Activated B cell treated with CpG ODN at 0.5 μM for 24 hours (primary cell): Measurements from ENCODE around the gene S100A6. TPM values are rescaled to one million over a fixed set of nuclear protein-coding genes. Genes with fewer than 3 reads are reported as not detected.

Experiments used
- ATAC-seq: fragments of 200-7000 bp; cut with Tn5 transposase; one replicate; pipeline ENCODE4 v1.10.0; 2021; ENCODE audit warnings: low read depth, mild to moderate bottlenecking, moderate library complexity
- CTCF ChIA-PET: fragments of 350-600 bp; sonication (Branson Sonifier 250); formaldehyde crosslinking; loops from one replicate; lab custom pipeline; 2021; ENCODE audit warnings: antibody characterized with exemption; lab: Charles Lee
- POLR2A ChIA-PET: fragments of 350-600 bp; sonication (Branson Sonifier 250); formaldehyde crosslinking; loops from one replicate; lab custom pipeline; 2021; ENCODE audit warnings: antibody characterized with exemption; lab: Charles Lee
- DNase-seq: peaks from one replicate; pipeline ENCODE4 v3.0.0; 2022
- H3K27ac Mint-ChIP-seq: one replicate; pipeline ENCODE4 v1.8.0; 2020; ENCODE audit warnings: mixed read lengths
- H3K27me3 Mint-ChIP-seq: one replicate; pipeline ENCODE4 v1.8.0; 2021; ENCODE audit warnings: mixed read lengths
- H3K36me3 Mint-ChIP-seq: one replicate; pipeline ENCODE4 v1.8.0; 2021; ENCODE audit warnings: low read depth, mixed read lengths
- H3K4me1 Mint-ChIP-seq: one replicate; pipeline ENCODE4 v1.8.0; 2021; ENCODE audit warnings: mixed read lengths
- H3K4me3 Mint-ChIP-seq: one replicate; pipeline ENCODE4 v1.8.0; 2020; ENCODE audit warnings: mild to moderate bottlenecking, mixed read lengths
- H3K9me3 Mint-ChIP-seq: one replicate; pipeline ENCODE4 v1.8.0; 2020; ENCODE audit warnings: mixed read lengths
- intact Hi-C: fragments of 100-400 bp; cut with micrococcal nuclease; formaldehyde crosslinking; loops from one replicate; pipeline ENCODE4 v1.15.1; 2024
- total RNA-seq: library from RNA; stranded (reverse); gene quantifications from 2 replicates; pipeline ENCODE4 v1.2.3, GENCODE V29; 2022
- TF ChIP-seq, protein P1 (sequence below): fragments of 200-600 bp; IDR thresholded peaks from one replicate; pipeline ENCODE4 v1.8.0; 2022; ENCODE audit warnings: antibody characterized with exemption, mild to moderate bottlenecking

Gene S100A6
- total RNA-seq, 1 donor from 2014 or later = 166 TPM

DNA sequence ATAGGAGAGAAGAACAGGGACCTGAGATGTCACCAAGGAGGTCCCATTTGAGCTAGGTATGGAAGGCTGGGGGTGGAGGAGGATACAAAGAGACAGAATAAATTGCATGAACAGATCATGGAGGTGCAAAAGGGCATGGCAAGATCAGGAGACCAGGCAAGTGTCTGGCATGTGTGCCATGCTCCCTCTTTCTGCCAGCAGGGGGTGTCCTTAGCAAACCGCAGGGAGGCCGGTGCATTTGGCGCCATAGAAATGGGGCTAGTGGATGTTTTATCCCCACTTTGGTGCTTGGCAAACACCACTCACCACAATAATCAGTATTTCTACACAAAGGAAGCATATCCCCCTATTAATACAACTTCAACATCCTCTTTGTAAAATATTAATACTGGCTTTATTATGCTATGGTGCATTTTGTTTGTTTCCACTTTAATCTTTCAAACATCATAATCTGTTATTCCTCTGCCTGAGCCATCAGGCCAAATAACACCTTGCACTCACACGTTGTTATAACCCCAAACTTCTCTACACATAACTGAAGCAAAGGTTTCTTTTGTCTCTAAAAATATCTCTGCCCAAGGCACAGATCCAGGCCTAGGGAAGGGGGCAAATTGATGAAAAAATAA lies 25.9 kb downstream of the S100A6 start:
- no peaks in the 10 kb centered on the region for H3K27me3 Mint-ChIP-seq
- TF ChIP-seq, protein P1, sequence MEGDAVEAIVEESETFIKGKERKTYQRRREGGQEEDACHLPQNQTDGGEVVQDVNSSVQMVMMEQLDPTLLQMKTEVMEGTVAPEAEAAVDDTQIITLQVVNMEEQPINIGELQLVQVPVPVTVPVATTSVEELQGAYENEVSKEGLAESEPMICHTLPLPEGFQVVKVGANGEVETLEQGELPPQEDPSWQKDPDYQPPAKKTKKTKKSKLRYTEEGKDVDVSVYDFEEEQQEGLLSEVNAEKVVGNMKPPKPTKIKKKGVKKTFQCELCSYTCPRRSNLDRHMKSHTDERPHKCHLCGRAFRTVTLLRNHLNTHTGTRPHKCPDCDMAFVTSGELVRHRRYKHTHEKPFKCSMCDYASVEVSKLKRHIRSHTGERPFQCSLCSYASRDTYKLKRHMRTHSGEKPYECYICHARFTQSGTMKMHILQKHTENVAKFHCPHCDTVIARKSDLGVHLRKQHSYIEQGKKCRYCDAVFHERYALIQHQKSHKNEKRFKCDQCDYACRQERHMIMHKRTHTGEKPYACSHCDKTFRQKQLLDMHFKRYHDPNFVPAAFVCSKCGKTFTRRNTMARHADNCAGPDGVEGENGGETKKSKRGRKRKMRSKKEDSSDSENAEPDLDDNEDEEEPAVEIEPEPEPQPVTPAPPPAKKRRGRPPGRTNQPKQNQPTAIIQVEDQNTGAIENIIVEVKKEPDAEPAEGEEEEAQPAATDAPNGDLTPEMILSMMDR = no peak
- peaks cover 4% of the 10 kb centered on the region for H3K4me1 Mint-ChIP-seq
- DNase-seq (peak; percentile 43), ATAC-seq (peak; percentile 63)
- ChIA-PET CTCF (interaction anchor here (0.6 to 6.3 kb wide), 19 partner anchors 8 to 886 kb away, joined by 3 to 113 read pairs (median 6); partner anchors contain the start of genes CHTOP, RAB13, S100A13 and S100A4), POLR2A (no interaction called here)
- H3K9me3 Mint-ChIP-seq = no peaks in the 10 kb centered on the region
- no peak overlapping the region for H3K4me3 Mint-ChIP-seq
- no peaks in the 10 kb centered on the region for H3K36me3 Mint-ChIP-seq
- intact Hi-C loops = loop anchor here (2.0 to 10.0 kb wide), 6 partner anchors 125 to 763 kb away; partner anchors contain the start of genes CHTOP, HAX1, ILF2 and RAB13
- no peak overlapping the region for H3K27ac Mint-ChIP-seq

- Mint-ChIP-seq H3K4me1 (peaks cover 4% of the 10 kb centered on the region), H3K27me3 (peaks cover 4% of the 10 kb centered on the region), H3K4me3 (no peak overlapping the region), H3K9me3 (no peaks in the 10 kb centered on the region), H3K27ac (no peak overlapping the region), H3K36me3 (no peaks in the 10 kb centered on the region)
- intact Hi-C loops = no loop called here
- ATAC-seq (no peak), DNase-seq (no peak)
- ChIA-PET POLR2A (no interaction called here), CTCF (interaction anchor here (3.1 to 6.3 kb wide), 3 partner anchors 25 to 61 kb away, joined by 22 to 113 read pairs (median 32); partner anchors contain the start of genes S100A4 and S100A6)
- TF ChIP-seq, protein P1 = no peak
Measured at GRCh38 chr1:153509036-153509435, 26.8 kb downstream of the S100A6 start.

DNA sequence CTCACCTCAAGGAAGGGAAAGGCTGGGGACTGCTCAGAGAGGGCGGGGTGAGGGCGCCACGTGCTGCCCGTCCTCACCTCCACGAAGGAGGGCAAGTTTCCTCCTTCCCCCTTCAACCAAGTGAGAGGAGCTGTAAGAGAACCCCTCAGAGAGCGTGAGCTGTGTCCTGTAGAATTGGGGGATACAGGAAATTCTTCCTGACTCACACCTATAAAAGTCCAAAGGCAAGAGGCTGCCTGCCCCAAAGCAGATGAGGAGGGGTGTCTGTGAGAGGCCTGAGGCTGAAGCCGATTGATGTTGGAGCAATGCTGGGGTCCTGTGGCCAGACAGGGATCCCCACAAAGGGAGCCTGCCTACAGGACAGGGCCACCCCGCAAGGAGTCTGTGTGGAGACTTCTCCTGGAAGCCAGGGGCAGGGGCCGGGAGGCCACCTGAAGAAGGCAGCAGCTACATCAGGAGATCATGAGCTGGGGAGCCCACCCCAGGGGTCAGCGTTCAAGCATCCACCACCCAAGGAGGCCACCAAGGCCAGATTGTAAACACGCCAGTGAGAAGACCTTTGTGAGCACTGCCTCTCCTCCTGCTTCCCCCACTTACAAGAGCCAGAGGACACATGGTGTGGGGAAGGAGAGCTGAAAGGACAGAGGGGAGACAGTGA lies 27.7 kb downstream of the S100A6 start:
- H3K36me3 Mint-ChIP-seq = no peaks in the 10 kb centered on the region
- DNase-seq = no peak
- ChIA-PET CTCF (interaction anchor here (6.3 kb wide), 1 partner anchor 62 kb away, joined by 113 read pairs; no protein-coding TSS in a partner anchor), POLR2A (no interaction called here)
- H3K27ac Mint-ChIP-seq = no peak overlapping the region
- TF ChIP-seq, protein P1 = no peak
- H3K9me3 Mint-ChIP-seq = no peaks in the 10 kb centered on the region
- H3K4me3 Mint-ChIP-seq = no peak overlapping the region
- peaks cover 4% of the 10 kb centered on the region for H3K27me3 Mint-ChIP-seq
- intact Hi-C loops = no loop called here
- H3K4me1 Mint-ChIP-seq = peaks cover 4% of the 10 kb centered on the region
- no peak for ATAC-seq

DNA sequence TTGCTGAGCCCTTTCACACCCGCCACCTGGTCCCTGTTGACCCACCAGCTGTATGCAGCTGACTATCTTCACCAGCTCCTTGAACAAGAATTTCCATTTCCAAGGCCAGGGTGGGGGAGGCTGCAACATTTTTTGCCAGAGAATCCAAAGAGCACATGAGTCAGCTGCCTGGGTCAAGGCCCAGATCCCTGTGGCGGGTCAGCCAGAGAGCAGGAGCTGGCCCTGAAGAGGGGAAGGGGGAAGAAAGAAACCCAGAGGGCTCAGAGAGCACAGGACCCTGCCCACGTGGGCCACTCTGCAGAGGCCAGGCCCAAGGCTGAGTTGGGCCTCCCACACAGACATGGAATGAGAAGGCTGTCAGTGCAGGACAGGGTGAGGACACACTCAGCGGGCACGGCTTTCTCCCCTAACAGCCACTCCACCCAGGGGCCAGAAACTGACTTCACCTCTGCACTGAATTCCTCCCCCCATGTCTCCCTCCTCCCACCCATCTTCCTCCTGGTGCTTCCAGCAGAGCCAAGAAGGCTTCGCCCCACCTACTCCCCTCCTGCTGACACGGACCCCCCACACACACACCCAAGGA lies 28.9 kb downstream of the S100A6 start:
- POLR2A ChIA-PET = interaction anchor here (0.6 kb wide), 1 partner anchor 275 kb away, joined by 4 read pairs; no protein-coding TSS in a partner anchor

More for the DNA sequence above, 28.9 kb downstream of the S100A6 start:
- ATAC-seq = no peak
- peaks cover 4% of the 10 kb centered on the region for H3K27me3 Mint-ChIP-seq
- peaks cover 4% of the 10 kb centered on the region for H3K4me1 Mint-ChIP-seq
- no peak overlapping the region for H3K27ac Mint-ChIP-seq
- H3K4me3 Mint-ChIP-seq = no peak overlapping the region
- intact Hi-C loops = no loop called here
- no peaks in the 10 kb centered on the region for H3K36me3 Mint-ChIP-seq
- H3K9me3 Mint-ChIP-seq = no peaks in the 10 kb centered on the region
- CTCF ChIA-PET = interaction anchor here (6.3 kb wide), 1 partner anchor 63 kb away, joined by 113 read pairs; no protein-coding TSS in a partner anchor
- no peak for DNase-seq
- TF ChIP-seq, protein P1 = no peak
